ENCODE results near the gene GABRA5. TPM values are rescaled to one million over a fixed set of nuclear protein-coding genes. Genes with fewer than 3 reads are reported as not detected.

Gene GABRA5
- total and polyA plus RNA-seq, 2 of the 8 experiments (the other 6 are each of a cell fraction or from before 2014, with no cell fraction given) = 15.0 to 29.6 TPM

DNA sequence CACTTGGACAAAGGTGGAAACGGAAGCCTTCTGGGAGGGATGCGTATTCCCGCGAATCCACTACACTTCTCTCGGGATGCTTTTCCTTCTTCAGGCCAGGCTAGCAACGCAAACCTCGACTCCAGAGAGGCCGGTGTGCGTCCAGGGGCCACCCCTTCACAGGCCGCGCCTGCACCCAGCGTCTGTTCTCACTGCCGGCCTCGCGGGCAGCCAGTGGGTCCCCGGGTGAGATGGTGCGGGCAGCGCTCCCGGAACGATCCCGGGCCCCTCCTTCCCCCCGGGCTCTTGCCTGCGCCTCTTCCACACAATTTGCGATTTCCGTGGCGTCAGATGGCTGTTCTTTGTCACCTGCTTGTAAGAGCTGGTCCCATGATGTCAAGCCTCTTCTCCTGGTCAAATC, 27.3 kb downstream of the GABRA5 start:
- H2BK5ac ChIP-seq (ENCODE audit: low read depth, low read length) = no peak overlapping the region
- no peak overlapping the region for H2BK12ac ChIP-seq (ENCODE audit: low read depth, low read length)
- H3K4me1 ChIP-seq (replicated peaks in 1 of 4; ENCODE audit: control insufficient read depth in 3 of 4, insufficient read depth in 4 of 4, low read length in 3 of 4) = peaks cover 0 to 5% (median 4%) of the 10 kb centered on the region in 4 experiments; a peak in 4 of 7 replicates
- no peak overlapping the region for H3K18ac ChIP-seq (ENCODE audit: extremely low read depth, low read length)
- POLR2A ChIA-PET (ENCODE audit: partially characterized antibody) = no interaction called here
- 93% methylated on average over 21 of the region's 26 CpGs; no CpG with 5 or more reads in 1 of the 2 experiments for WGBS, 2 experiments (ENCODE audit: extremely low coverage in 1 of 2, insufficient coverage in 1 of 2, insufficient read length in 1 of 2, insufficient replicate concordance in 2 of 2, low coverage in 1 of 2, low lambda C conversion rate in 2 of 2, missing lambda C conversion rate in 1 of 2)
- peaks cover 6% of the 10 kb centered on the region for H3K23me2 ChIP-seq (ENCODE audit: low read depth, low read length)
- H2BK120ac ChIP-seq (replicated peaks; ENCODE audit: low read depth, low read length) = no peak overlapping the region
- H2BK20ac ChIP-seq (ENCODE audit: low read length) = no peak overlapping the region
- H4K91ac ChIP-seq (replicated peaks; ENCODE audit: insufficient read length, low read length) = no peak overlapping the region
- FAIRE-seq = no peak
- H3K9ac ChIP-seq (replicated peaks in 1 of 4; ENCODE audit: extremely low read depth in 1 of 4, low read depth in 3 of 4, low read length in 3 of 4) = no peak overlapping the region
- no peaks in the 10 kb centered on the region; a peak in 1 of 7 replicates for H3K27me3 ChIP-seq (replicated peaks in 1 of 4; ENCODE audit: control insufficient read depth in 3 of 4, extremely low read depth in 1 of 4, insufficient read depth in 3 of 4, low read length in 3 of 4)
- no peak for DNase-seq (ENCODE audit: low read depth in 1 of 2, low spot score in 2 of 2)
- H2AFZ ChIP-seq (ENCODE audit: low read length) = no peak overlapping the region
- CTCF ChIA-PET (ENCODE audit: partially characterized antibody) = interaction anchor here (1.5 kb wide), 1 partner anchor 80 kb away, joined by 6 read pairs; no protein-coding TSS in a partner anchor
- no peak overlapping the region for H2BK15ac ChIP-seq (ENCODE audit: low read length)
- H4K8ac ChIP-seq (ENCODE audit: extremely low read depth, insufficient read depth, low read length) = no peak overlapping the region
- 0 out of 4 replicates have a peak, but pooled peaks cover 0 to 1% of the 10 kb centered on the region in 2 experiments for H3K9me3 ChIP-seq (ENCODE audit: insufficient read depth in 2 of 2, low read depth in 1 of 2, low read length in 1 of 2)
- H3K36me3 ChIP-seq (ENCODE audit: control insufficient read depth in 2 of 4, insufficient read depth in 4 of 4, low read length in 3 of 4) = no peaks in the 10 kb centered on the region
- no peak overlapping the region for H3K4ac ChIP-seq (replicated peaks; ENCODE audit: insufficient read length, low read depth, low read length)
- no peaks in the 10 kb centered on the region for H3K79me2 ChIP-seq (ENCODE audit: control insufficient read depth in 1 of 2, insufficient read depth in 2 of 2, low read length in 2 of 2)
- no peak overlapping the region for H3K56ac ChIP-seq (replicated peaks; ENCODE audit: insufficient read length, low read depth, low read length)
- H3K27ac ChIP-seq (ENCODE audit: low read depth, low read length) = no peak overlapping the region
- no peak overlapping the region for H2AK5ac ChIP-seq (ENCODE audit: low read depth, low read length)
- peaks cover 0 to 6% of the 10 kb centered on the region in 2 experiments for H4K20me1 ChIP-seq (replicated peaks in 1 of 2; ENCODE audit: control insufficient read depth in 1 of 2, insufficient read depth in 2 of 2, low read length in 2 of 2)
- no peak overlapping the region for H3K23ac ChIP-seq (ENCODE audit: insufficient read length)
- no peaks in the 10 kb centered on the region for H3K79me1 ChIP-seq (ENCODE audit: low read depth, low read length)
- no peak overlapping the region for H3K14ac ChIP-seq (ENCODE audit: insufficient read length)
- H4K5ac ChIP-seq (ENCODE audit: insufficient read length, low read depth, low read length) = no peak overlapping the region
- no peak overlapping the region for H3K4me2 ChIP-seq (ENCODE audit: insufficient read depth in 1 of 2, low read depth in 2 of 2, low read length in 2 of 2)
- no peak overlapping the region for H3K4me3 ChIP-seq (ENCODE audit: extremely low read depth in 1 of 4, insufficient read depth in 2 of 4, low read depth in 3 of 4, low read length in 4 of 4)
- TF ChIP-seq HDAC6 (IDR thresholded peaks at IDR 0.05; ENCODE audit: low read depth, low read length) (no peak), RAD21 (IDR thresholded peaks at IDR 0.05 in 1 of 2, conservative IDR thresholded peaks at IDR 0.05 in 1 of 2; ENCODE audit: low read depth in 2 of 2, low read length in 2 of 2) (no peak), BRCA1 (IDR thresholded peaks at IDR 0.05; ENCODE audit: low read depth, low read length) (no peak), EZH2 (IDR thresholded peaks at IDR 0.05; ENCODE audit: low read depth, low read length, severe bottlenecking) (no peak), MAX (IDR thresholded peaks at IDR 0.05) (no peak), SIX5 (IDR thresholded peaks at IDR 0.05; ENCODE audit: low read depth, low read length) (no peak), TAF7 (optimal IDR thresholded peaks at IDR 0.05; ENCODE audit: borderline replicate concordance, low read depth, low read length) (no peak), JUN (IDR thresholded peaks at IDR 0.05; ENCODE audit: low read depth, low read length) (no peak), FOSL1 (IDR thresholded peaks at IDR 0.05; ENCODE audit: insufficient read depth, low read depth, low read length) (no peak), CREB1 (IDR thresholded peaks at IDR 0.05) (no peak), GTF2F1 (IDR thresholded peaks at IDR 0.05; ENCODE audit: borderline replicate concordance, low read depth, low read length) (no peak), PHF8 (conservative IDR thresholded peaks at IDR 0.05; ENCODE audit: low read depth, low read length) (no peak)
- TF ChIP-seq, protein P1, sequence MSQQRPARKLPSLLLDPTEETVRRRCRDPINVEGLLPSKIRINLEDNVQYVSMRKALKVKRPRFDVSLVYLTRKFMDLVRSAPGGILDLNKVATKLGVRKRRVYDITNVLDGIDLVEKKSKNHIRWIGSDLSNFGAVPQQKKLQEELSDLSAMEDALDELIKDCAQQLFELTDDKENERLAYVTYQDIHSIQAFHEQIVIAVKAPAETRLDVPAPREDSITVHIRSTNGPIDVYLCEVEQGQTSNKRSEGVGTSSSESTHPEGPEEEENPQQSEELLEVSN (IDR thresholded peaks at IDR 0.05) = no peak

All from H1 (cell line).